AML-193 (cell line): ENCODE data around the gene NLRC3.

Experiments
- DNase-seq, 2 experiments: peaks; one replicate each; lab custom pipeline; 2025; lab: John Stamatoyannopoulos, UW

NLRC3 gene

GRCh38 chr16:3597226-3597625 lies 20.0 kb upstream of the NLRC3 start:
- DNase-seq = no peak

- DNase-seq = no peak
Measured at GRCh38 chr16:3596101-3596861, 19.1 kb upstream of the NLRC3 start.

- DNase-seq = no peak
Measured at GRCh38 chr16:3595521-3596021, 18.4 kb upstream of the NLRC3 start.

GRCh38 chr16:3595110-3595486 lies 17.9 kb upstream of the NLRC3 start:
- no peak for DNase-seq

GRCh38 chr16:3594316-3595109 lies 17.3 kb upstream of the NLRC3 start:
- no peak for DNase-seq

GRCh38 chr16:3592559-3592958 lies 15.4 kb upstream of the NLRC3 start:
- DNase-seq = no peak

GRCh38 chr16:3591991-3592390 lies 14.8 kb upstream of the NLRC3 start:
- no peak for DNase-seq

GRCh38 chr16:3591436-3591803 lies 14.2 kb upstream of the NLRC3 start:
- no peak for DNase-seq

- DNase-seq = peak; percentile 46 to 62
Measured at GRCh38 chr16:3590736-3591435, 13.7 kb upstream of the NLRC3 start.

GRCh38 chr16:3589991-3590701 lies 12.9 kb upstream of the NLRC3 start:
- DNase-seq = no peak

- DNase-seq = no peak
Measured at GRCh38 chr16:3589441-3589921, 12.3 kb upstream of the NLRC3 start.

GRCh38 chr16:3589001-3589400 lies 11.8 kb upstream of the NLRC3 start:
- no peak for DNase-seq

- no peak for DNase-seq
Measured at GRCh38 chr16:3587547-3588110, 10.4 kb upstream of the NLRC3 start.

- no peak for DNase-seq
Measured at GRCh38 chr16:3584412-3584811, 7.2 kb upstream of the NLRC3 start.

GRCh38 chr16:3583303-3584038 lies 6.3 kb upstream of the NLRC3 start:
- no peak for DNase-seq

GRCh38 chr16:3582276-3583165 lies 5.3 kb upstream of the NLRC3 start:
- DNase-seq = no peak

- no peak for DNase-seq
Measured at GRCh38 chr16:3581392-3581791, 4.2 kb upstream of the NLRC3 start.

GRCh38 chr16:3580686-3581085 lies 3.5 kb upstream of the NLRC3 start:
- DNase-seq = no peak

GRCh38 chr16:3580251-3580651 lies 3.0 kb upstream of the NLRC3 start:
- no peak for DNase-seq

- no peak for DNase-seq
Measured at GRCh38 chr16:3579776-3580175, 2.6 kb upstream of the NLRC3 start.
